Stimulated activated CD4-positive, alpha-beta T cell treated with anti-CD3 and anti-CD28 coated beads, Interleukin-1b, Interleukin-23, amount 100 ng/mL, for 1 hour (primary cell): ENCODE data around the gene NUP188.
"Not testable (repeated sequence)": the region's sequence is repeated elsewhere in the genome, so short reads cannot be mapped to it uniquely, and the experiment has no call there.

Experiments used
- DNase-seq, 2 donors: peaks; one replicate each; pipeline ENCODE4 v3.0.0-alpha.2; 2020; ENCODE audit warnings: low read depth in 2 of 2

The NUP188 gene

DNA sequence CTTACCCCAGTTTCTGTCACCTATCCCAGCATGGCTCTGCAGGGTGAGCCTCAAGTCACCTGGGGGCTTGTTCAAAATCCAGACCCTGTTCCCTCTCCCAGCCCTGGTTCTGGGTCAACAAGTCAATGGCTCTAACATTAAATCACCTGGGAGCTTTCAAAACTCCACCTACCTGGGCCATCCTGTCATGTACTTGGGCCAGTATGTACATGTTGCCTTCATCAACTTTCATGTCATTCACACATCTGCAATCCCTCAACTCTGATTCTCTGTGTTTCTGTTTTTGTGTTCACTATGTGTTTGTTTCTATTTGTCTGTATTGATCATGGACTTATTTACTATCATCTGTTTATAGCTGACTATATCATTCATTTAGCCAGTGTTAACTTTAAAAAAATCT is 82.7 kb downstream of the NUP188 start:
- no peak for DNase-seq

DNA sequence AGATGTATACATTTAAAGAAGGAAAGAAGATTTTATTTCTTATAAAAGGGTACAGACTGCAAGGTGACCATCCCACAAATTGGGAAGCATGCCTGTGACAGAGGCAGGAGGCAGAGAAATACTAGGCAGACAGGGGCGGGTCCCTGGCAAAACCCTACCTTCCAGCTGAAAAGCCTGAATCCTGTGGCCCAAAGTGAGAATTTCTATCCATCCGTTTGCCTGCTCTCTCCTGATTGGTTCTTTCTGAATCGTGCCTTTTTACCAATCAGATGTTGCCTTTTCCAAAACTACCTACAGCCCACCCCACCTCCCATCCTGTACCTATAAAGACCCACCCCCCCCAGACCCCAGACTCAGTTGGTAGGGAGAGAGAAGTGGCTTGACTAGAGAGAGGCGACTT is 84.0 kb downstream of the NUP188 start:
- DNase-seq, result no peak

DNA sequence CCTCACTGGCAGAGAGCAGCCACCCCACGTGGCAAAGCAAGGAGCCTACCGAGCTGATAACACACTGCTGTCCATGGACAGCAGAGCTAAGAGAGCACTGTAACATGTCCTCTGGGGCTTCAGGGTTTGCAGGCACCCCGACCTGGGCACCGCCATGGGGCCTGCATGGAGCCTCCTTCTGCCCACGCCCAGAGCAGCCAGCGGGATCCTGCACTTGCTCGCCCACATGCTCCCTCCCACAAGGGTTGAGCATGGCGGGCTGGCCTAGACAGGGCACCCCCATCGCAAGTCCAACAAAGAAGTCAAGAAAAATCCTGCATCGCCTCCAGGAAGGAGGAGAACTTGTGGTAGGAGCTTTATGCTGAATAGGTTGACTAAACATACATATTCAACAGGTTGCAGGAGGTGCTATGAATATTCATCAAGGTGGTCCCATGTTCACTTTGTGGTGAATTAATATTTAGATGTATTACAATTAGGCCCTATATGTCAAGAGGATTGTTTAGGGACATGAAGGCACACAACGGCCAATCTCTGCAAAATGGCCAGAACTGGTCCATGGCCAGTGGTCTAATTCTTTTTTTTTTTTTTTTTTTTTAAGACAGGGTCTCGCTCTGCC is 85.2 kb downstream of the NUP188 start:
- no peak for DNase-seq

DNA sequence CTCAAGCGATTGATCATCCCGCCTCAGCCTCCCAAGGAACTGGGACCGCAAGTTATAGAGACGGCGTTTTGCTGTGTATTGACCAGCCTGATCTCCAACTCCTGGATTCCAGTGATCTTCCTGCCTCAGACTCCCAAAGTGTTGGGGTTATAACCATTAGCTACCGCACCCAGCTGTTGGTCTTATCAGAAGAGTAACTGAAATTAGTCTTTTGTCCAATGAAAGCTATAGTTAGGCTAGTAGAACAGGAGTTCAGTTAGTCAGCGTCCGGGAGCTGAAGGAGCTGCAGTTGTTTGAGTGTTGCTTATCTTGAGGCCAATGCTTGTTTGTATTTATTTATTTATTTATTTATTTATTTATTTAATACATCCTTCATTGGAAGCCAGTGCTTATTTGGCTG is 85.7 kb downstream of the NUP188 start:
- no peak for DNase-seq

DNA sequence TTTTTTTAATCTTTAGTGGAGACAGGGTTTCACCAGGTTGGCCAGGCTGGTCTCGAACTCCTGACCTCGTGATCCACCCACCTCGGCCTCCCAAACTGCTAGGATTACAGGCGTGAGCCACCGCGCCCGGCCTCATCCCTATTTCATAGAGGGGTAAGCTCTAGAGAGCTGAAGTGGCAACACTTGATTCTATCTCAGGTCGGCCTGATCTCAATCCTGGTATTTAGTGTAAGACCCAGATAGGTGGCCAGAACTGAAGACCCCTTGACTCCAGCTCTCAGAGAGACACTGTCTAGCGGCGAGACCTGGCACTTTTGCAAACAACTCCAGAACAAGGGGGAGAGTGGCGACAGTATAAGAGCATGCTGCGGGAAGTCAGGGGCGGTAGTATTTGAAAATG is 88.3 kb downstream of the NUP188 start:
- not testable (repeated sequence) for DNase-seq

DNA sequence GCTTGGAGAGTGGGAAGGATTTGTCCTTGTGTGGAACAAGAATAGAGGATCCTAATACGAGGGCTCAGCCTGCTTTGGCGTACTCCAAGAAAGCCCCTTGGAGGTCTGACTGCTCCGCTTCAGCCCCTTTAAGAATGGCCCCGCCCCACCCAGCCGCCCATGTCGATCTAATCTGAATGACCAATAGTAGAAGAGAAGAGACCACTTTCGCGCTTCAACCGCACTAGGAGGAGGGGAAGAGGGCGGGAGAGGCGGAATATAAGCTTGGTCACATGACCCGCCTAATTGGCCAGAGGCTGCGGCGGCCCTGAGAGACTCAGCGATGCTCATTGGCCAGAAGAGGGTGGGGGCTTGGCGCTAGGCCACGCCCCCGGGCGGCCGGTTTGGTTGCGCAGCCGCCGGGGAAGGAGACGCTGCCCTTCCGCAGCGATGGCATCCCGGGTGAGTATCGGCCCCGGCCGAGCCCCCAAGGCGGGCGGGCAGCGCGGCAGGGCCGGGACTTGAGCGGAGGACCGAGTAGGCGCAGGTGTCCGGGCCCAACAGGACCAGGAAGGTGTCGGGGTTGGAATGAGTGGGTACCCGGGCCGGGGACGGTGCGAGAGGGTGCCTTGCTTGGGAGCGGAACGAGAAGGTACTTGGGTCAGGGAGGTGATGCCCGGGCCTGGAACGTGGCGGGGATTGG is 88.9 kb downstream of the NUP188 start, which contains the start of gene MIGA2:
MIGA2 (plus strand) TSS at position 386 of the 682 bp plus-strand sequence. CDS start 3,969 bp downstream, outside the sequence.
- peak; percentile 78 to 84 for DNase-seq

DNA sequence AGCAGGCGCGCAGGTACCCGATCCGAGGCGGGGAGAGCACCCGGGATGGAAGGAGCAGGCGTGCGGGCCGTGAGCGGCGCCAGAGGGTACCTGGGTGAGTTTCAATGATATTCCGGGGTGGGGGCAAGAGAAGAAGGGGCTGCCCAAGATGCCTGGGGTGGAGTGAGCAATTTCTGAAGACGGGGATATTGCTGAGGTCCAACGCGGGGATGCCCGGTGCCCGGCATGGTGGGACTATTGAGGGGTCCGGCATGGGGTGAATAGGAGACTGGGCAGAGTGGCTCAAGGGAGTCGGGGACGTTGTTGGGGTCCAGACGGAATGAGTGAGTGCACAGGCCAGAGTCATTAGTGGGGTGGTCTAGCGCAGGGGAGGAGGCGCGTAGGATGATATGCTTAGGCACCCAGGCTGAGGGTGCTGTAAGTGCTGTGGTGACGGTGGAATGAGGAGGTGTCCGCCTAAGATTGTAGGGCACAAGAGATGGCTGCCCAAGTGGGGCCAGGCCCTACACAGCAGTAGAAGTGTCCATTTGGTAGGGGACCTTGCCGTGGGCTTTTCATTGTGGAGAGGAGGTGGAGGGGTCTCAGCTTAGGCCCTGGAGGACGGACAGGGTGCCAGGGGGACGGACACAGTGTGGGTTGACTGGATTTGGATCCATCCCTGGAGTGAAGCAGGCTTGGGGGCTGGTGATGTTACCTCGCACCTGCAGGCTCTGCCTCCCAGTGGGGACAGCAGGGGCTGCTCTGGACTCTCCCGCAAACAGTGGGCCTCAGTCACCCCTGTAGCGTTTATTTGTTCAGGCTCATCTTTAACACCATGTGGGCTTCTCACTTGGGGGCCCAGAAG is 89.6 kb downstream of the NUP188 start:
- no peak for DNase-seq

DNA sequence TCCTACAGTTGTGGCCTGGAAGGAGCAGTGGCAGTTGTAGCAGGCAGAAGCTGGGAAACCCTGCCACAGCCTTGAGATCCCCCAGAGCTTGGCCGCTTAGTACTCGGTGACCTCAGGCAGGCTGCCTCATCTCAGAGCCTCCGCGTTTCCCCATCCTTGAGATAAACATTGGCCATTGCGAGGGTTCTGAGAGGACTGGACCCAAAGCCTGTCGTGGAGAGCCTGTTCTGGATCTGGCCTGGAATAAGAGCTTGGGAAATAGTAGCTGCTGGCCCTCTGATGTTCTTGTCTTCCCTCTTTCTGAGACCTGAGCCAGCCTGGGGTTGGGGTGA is 90.2 kb downstream of the NUP188 start:
- DNase-seq, result no peak

DNA sequence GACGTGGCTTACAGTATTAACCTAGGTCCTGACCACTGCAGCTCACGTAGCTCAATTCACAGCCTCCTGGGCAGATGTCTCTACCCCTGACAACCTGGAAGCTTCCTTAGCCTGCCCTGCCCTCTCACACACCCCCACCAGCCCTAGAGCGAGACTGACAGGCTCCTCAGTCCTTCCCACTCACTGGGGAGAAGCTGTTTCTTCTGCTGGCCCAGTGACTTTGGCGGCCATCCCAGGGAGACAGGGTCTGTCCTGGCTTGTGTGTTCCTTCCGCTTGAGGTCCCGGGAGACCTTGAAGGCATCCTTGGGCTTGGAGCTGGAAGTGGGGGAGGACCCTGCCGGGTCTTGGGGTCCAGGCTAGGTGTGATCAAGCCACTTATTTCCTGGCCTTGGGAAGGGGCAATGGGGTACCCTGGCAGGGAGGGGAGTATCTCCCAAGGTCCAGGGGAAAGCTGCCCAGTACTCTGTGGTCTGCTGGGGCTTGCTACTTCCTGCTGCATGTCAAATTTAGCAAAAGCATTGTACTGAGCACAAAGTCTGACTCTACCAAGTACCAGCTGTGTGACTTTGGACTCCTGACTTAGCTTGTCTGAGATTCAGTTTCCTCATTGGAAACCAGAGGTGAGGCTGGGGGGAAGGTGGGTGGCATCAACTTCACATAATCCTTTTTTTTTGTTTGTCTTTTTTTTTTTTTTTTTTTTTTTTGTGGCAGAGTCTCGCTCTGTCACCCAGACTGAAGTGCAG is 90.8 kb downstream of the NUP188 start:
- DNase-seq, result no peak

DNA sequence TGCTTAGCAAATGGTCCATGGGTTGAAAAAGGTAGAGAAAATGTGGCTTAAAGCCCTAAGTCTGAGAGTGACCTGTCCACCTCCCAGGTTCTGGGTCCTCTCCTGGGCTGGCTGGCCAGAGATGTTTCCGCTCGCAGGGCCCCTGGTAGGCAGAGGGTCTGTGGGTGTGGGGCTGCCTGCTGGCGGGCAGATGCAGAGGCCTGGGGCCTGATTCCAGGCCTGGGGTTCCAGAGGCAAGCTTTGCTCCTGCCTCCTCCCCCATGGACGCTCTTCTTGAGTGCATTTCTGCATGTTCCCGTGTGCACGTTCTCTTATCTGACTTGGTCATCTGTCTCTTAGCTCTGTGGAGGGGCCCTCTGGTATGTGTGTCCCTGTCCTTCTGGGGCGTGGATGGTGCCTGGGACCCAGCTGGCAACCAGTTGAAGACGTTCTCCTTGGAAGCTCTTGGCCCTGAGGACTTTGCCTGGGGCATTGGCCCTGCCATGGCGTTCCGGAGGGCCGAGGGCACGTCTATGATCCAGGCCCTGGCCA is 92.7 kb downstream of the NUP188 start:
- no peak for DNase-seq

DNA sequence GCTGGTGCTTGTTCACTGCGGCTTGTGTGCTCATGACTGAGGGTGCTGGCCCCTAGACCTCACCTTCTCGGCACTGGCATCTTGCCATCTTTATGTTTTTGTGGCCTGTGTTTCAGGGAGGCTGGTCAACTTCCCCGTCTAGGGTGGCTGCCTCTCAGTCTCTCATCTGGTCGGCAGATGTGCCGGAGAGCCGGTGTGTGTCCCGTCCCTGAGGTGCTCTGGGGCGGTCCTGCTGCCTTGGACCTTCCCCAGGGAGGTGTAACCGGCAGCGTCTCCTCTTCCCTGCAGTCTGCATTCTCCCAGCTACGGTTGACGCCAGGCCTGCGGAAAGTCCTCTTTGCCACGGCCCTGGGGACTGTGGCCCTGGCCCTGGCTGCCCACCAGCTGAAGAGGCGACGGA is 94.5 kb downstream of the NUP188 start:
- no peak for DNase-seq

DNA sequence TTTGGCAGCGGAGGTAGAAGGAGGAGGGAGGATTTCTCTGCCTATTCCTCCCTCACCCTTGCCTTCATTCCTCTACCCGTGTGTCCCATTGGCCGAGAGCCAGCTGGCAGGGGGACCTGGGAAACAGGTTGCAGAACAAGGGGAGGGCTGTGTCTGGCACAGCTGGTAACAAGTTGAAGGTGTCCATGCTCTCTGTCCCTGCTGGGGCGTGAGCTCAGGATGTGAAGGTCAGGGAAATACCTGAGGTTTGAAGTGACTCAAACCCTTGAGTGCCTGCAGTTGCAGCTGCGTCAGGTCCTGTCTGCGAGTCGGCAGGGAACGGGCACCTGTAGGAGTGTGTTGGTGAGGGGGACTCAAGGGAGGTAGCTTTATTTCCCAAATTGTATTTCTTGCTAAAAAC is 105.1 kb downstream of the NUP188 start:
- no peak for DNase-seq

DNA sequence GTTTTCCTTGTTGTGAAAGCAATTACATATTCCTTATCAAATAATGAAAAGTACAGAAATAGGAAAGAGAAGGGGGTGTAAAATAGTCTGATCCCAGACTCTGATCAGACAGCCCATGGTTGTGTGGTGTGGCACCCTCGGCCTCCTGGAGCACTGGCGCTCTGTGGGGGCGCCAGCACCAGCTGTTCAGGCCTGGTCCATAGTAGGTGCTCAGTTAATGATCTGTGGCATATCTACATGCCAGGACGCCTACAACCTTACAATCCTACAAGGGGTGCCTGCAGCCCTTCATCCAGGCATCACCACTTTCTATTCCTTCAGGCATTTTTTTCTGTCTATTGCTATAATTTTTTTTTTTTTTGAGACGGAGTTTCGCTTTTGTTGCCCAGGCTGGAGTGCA is 105.5 kb downstream of the NUP188 start:
- no peak for DNase-seq

DNA sequence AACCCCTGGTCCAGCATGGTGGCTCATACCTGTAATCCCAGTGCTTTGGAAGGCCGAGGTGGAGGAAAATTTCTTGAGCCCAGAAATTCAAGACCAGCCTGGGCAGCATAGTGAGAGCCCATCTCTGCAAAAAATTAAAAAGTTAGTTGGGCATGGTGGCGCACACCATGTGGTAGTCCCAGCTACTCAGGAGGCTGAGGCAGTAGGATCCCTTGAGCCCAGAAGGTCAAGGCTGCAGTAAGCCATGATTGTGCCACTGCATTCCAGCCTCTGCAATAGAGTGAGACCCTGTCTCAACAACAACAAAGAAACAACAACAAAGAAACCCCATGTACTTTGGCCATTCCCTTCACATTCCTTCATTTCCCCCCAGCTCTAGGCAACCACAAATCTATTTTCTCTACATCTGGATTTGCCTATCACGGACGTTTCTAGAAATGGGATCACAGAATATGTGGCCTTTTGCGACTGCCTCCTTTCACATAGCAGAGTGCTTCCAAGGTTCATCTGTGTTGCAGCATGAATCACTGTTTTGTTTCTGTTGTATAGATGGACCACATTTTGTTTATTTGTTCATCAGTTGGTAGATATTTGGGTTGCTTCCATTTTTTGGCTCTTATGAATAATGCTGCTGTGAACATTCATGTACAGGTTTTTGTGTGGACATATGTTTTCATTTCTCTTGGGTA is 106.8 kb downstream of the NUP188 start:
- no peak for DNase-seq
